Suppressor macrophage (primary cell): Measurements from ENCODE around the gene ING3.
"Not testable (repeated sequence)": the region's sequence is repeated elsewhere in the genome, so short reads cannot be mapped to it uniquely, and the experiment has no call there.

Source experiments
- DNase-seq, 4 experiments: peaks; one replicate each; pipeline ENCODE4 v3.0.0-alpha.2; 2020 to 2022

Gene ING3

DNA sequence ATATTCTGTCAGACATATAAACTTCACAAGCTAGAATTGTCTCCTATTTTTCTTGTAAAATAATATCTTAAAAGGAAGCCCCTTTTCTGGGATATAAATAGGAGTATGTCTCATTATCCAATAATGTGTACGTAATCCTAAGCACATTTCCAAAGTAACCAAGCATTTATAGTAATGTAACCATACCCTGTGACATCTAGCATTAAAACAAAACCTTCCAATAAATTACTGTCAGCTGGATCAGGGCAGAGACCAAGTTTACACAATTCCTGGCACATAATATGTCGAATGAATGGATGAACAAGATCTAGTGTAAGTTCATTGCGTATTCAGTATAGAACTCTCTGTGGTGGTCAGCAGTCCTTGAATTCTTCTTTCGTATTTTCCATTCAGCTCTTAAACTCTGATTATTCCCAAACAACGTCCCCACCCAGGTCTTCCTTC is 52.2 kb downstream of the ING3 start:
- DNase-seq, result no peak

DNA sequence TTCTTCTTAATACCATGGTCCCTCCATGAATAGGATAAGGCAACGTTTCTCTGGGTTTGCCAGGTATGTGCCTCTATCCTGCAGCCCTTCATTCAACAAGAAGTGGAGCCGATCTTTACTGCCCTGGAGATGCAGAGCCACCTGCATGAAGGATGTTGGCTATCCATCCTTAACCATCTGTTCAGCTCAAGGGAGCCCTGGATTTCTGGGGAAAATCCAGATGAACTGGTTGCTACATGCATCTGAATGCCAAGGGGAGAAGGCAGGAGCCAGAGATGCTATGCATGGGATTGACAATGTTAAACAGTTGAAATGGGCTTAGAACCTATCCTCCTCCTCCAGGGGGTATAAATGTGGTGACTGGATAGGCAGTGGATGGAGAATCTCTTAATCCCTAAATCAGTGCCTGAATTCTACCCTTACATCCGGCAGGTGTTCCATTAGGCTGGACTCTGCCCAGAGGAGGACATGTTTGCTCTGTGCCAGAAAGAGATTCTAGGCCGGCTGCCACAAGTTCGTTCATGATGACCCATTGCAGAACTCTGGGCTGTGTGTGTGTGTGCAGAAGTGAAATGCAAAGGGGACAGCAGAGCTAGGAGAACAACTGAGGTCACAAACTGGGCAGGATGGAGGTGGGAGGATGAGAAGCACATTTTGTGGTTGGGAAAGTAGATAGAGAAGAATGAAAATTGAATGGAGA is 53.6 kb downstream of the ING3 start:
- no peak for DNase-seq

DNA sequence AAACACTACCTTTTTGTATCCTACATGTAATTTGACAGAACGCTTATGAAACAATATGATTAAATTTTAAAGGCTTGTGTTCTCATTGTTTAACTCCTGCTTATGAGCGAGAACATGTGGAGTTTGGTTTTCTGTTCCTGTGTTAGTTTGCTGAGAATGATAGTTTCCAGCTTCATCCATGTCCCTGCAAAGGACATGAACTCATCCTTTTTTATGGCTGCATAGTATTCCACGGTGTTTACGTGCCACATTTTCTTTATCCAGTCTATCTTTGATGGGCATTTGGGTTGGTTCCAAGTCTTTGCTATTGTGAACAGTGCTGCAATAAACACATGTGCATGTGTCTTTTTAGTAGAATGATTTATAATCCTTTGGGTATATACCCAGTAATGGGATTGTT is 54.5 kb downstream of the ING3 start:
- DNase-seq, result not testable (repeated sequence)

DNA sequence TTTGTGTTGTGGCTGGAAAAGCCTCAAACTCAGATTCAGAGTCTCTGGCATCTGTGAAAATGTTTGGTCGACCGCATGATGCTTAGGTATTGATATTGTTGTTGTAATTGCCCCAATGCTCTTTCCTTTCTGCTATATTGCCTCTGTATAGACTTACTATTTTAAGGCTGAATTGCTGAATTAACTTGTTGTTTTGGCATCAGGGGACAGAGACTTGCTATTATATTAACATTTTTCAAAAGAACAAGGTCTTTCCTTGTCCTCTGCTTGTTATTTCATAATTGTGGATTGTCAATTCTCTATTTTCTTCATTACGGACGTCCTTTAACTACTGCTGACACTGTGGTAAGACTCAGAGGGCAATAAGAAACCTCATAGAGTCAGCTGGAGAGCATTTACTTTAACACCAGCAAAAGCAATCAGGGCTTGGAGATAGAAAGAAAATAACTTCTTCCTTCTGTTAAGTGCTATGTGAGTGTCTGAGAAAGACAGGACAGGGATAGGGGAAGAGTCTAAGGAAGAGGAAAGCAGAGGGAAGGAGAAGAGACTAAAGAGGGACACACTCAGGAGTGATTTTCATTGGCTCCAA is 55.5 kb downstream of the ING3 start:
- no peak for DNase-seq

DNA sequence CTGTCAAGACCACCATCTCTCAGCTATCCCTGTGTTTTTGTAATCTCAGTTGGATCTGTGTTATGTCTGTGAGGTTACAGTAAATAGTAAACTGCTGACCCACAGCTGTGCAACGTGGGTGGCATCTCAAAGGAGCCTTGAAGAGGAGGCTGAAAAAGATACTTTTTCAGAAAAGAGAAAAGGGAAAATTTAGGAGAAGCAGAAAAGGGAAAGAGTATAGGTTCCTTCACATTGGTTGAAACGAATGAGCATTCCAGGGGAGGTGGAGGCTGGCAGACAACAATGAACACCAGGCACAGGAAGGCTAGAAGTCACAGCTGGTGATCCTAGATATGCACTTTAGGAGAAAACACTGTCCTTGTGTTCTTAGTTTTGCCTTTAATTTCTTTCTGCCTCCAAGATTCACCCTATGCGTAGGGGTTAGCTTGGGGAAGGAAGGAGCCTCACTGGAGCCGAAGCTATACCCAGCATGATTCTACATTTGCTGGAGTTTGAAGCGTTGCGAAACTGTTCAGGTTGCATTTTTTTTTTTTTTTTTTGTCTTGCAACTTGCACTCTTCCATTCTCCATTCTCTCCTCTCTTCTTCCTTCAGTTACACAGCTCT is 56.2 kb downstream of the ING3 start:
- DNase-seq, result peak in 3 of 4 experiments; percentile 44 to 56 (median 45)

DNA sequence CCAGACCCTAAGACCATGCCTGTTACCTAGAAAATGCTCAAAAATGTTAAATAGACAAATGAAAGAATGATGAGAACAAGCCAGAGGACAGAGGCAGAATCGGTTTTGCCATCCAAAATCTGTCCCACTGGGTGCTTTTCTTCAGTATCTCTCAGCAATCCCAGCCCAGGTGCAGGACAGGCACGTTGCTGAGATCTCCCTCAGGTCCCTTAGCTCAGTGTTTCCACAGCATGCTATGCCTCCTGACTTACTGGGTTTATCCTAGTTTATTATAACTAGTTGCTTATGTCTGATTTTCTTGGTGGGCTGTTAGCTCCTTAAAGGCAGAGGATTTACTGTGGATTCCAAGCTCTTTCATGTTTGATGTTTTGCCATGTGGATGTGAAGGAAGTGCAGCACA is 58.2 kb downstream of the ING3 start:
- no peak for DNase-seq

DNA sequence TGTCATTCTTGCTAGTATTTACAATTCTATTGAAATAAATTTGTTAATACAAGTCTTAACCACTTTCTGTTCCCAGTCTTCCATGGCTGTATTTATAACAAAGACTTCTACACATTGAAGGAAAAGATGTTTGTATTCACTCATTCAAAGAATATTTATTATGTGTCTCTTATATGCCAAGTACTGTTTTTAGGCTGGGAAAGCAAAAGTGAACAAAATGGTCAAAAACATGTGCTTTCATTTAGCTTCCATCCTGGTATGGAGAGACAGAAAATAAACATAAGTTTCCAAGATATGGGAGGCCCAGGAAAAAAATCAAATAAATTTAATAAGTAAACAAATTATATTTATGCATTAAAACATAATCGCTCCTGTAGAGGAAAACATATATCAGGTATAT is 60.8 kb downstream of the ING3 start:
- no peak for DNase-seq

DNA sequence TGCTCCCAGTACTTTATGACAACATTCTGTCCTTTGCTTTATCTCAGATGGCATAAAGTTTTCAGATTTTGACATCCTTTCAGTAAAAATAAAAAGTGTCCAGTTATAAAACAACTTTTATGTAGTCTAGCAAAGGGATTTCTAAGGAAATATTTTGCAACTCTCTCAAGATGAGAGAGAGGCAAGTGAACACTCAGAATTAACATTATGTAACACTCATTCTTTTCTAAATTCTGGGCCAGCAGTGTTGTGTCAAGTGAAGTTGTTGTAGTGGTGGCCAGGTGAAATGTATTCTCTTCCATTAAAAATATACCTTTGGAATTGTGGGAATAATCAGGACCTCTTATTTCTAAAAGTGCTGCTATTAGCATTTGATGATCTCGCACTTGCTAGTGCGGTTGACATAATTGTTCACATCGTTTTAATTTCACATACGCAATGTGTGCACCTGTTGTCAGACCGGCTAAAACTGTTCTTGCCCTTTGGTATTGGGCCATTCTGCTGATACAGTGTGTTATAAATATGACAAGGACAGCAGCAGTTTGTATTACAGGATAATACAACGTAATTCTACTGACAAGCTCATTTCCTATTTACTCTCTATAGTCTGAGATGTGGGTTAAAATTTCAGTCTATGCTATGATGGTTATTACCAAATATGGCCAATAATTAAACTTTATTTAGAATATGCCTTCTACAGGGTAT is 61.7 kb downstream of the ING3 start:
- no peak for DNase-seq

DNA sequence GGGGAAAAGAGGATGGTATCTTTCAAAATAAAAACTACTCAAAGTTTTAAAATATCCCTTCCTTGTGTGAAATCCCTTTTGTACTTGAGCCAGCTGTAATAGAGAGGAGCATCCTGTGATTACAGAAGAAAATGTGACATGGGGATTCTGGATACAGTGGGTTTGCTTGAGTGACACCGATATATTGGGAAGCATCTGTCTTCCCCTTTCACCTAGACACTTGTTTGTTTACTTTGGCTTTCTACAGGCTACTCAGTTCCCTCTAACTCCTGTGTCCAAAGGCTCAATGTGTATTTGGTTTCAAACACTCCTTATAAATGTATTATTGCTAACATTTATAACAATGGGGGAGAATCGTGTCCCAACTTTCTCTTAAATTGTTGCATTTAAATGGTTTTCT is 62.3 kb downstream of the ING3 start:
- DNase-seq, result no peak

DNA sequence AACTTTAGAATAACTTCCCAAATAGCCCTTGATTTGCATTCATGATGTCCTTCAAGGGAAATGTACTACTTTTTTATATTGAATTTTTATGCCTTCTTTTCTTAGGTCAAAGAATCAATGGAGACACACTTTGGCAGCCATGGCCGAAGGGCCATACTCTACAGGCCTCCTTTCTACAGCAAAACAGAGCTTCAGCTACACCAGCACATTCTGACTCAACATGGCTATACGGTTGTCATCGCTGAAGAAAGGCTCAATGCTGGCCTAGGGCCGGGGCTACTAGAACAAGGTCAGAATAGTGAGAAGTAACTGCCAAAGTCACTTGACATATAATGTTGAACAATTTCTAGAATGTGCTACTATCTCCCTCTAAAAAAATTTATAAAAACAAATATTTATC is 65.0 kb downstream of the ING3 start:
- DNase-seq, result no peak

DNA sequence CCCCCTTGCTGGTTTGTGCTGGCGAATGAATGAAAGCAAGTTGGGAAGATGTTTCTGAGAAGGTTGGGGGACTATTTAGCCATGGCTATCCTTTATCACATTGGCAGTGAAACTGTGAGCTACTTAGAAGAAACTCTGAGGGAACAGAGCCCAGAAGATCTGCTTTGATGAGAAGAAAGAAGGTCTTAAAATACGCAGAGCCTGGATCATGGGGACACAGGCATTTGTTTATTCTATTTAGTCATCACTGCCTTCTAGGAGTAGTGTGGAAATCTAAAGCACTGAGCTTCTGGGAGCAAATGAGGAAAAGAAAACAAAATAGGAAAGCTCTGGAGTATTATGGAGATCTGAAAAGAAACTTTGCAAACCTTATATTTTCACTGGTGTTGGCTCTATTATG is 66.4 kb downstream of the ING3 start:
- DNase-seq, result no peak

DNA sequence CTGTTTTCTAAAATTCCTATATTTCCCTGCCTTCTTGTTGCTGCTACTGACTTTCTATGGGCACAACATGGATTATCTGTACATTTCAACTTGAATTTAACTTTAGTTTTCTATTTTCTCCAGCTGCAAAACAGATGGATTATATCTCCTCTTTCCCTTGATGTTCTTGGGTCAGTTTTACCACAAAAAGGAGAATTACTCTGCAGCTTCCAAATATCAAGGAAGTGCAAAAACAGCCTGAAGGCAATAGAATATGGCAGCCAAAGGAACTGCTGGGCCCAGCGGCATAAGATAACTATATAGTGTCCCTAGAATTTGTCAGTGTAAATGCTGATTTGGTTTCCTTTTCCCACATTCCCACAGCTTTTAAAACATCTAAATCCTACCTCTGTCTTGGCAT is 67.0 kb downstream of the ING3 start:
- no peak for DNase-seq

DNA sequence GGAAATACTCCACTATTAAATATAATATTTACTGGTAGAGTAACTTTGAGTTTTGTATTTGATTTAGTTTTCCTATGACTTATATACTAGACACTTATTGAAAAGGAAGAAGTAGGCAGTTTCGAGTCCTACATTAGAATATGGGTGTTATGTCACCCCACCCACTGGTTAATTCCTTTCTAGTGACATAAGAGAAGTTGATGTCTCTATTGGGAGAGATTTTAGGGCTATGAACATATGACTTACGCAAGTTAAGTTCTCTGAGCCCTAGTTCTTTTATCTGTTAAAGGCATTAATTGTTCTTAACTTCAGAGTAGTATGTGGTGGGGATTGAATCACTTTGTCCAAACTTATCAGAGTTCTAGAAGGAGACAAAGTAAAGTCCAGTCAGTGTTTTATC is 68.4 kb downstream of the ING3 start:
- DNase-seq, result peak; percentile 62 to 90 (median 78)

DNA sequence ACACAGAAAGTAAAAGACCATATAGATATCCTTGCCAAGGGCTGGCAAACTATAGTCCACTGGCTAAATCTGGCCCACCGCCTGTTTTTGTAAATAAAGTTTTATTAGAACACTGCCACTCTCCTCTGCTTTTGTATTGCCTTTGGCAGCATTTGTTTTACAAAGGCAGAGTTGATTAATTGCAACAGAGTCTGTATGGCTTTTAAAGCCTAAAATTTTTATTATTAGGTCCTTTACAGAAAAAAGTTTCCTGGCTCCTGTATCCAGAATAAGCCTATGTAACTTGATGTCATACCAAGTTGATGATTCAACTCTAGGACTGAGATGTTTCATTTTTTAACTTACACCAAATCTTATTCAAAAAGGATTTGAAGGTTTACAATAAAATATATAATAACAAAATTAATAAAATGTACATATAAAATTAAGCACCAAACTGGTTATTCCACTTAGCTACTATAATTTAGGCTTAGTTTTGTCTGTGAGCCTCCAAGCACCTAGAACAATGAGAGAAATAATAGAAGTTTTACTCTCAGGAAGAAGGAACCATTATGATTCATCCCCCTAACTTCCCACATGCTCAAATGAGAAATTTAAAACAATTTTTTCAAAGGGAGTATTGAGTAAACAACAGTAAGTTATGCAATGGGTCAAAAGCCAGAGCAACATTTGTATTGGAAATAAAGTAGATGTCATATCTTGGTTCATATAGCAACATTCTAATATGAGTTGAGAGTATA is 69.8 kb downstream of the ING3 start:
- DNase-seq, result peak; percentile 22 to 90 (median 66)

DNA sequence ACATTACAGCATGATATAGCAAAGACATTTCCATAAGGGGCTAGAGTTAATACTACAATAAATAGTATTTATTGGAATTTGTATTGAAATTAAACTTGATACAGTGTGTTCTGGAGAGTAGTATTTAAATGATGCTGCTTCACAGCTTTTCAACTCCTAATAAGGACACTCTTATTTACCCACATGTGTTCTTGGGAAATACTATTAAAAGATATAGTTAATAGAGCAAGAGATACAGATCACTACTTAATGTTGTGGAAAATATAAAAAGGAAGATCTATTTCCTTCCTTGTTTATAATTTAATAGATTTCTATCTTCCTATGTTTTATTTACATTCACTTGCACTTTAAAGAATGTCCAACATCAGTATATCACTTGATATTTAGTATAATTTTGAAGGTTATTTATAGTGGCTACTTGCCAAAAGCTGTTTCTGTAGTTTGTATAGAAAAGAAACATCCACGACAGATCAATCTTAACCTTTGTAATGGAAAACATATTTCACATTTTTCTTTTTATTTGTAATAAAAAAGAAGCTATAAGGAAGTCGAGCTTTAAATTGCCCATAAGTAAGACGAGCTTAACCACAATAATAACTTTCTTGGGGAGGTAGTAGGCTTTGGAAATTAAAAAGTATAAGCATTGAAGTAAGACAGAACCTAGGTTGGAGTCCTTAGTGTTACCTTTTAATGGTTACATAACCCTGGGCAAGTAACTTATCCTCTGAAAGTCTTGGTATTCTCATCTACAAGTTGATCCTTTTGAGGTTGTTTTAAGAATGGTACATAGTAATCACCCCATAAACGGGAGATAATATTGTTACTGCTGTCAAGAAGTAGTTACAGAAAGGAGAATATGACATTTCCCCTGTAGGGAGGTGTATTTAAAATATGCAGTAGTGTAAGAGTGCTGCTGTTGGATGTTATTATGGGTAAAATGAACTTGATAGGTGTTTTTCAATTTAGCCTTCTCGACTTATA is 70.7 kb downstream of the ING3 start:
- no peak for DNase-seq

DNA sequence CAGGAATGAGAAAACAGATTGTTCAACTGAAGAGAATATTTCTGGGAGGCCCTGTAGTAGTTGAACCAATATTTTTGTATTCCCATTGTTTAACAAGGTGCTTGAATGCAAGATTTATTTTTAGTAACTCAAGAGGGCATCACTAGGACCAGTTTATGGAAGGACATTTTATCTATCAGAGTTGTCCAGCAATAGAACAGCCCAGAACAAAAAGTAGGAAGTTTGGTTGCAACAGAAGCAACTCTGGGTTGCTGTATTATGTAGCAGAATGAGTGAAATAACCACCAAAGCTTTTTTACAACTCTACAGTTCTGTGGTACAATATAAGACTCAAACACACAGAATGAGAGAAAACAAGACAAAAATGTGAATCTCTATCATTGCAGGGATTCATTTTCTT is 72.6 kb downstream of the ING3 start:
- peak; percentile 23 to 64 (median 48) for DNase-seq

DNA sequence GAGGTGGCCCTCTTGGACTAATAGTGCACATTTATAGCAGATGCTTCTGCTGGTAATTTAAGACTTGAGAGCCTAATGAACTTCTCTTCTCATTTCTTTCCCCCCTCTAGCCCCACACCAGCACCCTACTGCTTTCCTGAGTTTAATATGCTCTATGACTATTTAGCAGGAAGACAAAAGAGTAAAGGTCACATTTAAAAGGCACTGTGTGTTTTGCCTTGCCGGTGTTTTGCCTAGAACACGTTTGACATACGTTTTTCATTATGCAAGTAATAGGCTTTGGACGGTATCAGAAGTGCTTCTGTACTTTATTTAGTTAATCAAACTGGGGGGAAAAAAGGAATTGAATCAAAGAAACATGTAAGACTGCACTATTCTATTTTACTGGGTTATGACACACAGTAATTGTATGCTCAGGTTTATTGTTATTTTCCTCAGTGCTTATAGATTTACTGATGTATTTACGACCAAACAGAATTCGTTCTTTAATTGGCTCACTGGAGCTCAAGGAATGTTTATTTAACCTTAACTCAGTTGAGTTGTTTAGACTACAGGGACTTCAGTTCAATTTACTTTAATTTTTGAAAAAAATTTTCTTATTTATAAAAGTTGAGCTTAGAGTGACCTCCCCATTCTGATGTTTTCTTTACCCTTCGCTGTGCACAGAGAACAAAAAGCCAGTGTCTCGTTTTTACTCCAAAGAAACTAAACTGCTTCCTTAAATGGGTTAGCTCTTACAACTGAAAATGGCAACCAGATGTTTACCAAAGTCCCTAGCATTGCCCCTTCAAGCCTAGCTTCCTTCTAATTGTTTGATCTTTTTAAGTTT is 73.3 kb downstream of the ING3 start:
- DNase-seq, result no peak

DNA sequence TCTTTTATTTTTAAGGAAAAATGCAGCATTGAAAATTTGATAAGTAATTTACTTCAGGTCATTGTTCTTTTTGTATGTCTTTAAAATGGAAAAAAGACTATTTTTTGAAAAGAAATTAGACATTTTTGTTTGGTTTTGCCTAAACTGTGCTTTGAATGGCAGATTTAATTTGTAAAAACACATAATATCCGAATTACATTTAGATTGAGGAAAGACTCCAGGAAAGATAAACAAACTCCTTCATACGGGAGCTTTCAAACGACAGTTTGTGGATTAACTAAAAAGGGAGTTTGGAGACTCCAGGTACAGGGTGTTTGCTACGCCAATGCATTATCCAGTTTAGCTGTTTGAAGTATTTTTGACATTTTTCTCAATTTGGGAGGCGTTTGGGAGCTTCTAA is 74.0 kb downstream of the ING3 start:
- DNase-seq, result no peak

DNA sequence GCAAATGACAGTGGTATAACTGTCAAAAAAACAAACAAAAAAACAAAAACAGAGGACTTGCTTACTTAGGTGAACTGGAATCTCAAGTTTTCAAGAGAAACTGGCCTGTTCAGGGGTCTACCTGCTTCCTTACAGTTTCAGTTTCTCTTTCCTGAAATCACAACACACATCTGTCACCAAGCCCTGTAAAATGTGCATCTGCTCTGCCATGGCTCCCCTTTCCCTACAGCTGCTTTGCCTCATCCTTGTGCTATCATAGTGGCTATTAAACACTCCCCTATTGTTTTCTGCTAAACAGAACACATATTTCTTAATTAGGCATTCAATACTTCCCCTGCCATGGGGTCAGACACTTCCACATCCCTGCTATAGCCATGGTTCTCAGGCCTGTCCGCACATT is 75.6 kb downstream of the ING3 start:
- no peak for DNase-seq

DNA sequence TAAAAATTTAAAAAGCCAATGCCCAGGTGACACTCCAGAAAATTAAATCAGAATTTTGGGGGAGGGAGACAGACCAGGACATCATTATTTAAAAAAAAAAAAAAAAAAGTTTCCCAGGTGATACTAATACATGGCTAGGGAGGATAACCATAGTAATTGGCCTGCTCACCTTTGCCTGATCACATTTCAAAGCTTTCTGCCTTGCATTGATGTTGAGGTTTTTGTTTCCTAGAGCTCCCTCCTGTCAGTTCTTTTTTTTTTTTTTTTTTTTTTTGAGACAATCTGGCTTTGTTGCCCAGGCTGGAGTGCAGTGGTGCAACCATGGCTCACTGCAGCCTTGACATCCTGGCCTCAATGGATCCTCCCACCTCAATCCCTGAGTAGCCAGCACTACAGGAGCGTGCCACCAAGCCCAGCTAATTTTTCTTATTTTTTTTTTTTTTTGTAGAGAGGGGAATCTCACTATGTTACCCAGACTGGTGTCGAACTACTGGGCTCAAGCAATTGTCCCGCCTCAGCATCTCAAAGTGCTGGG is 76.1 kb downstream of the ING3 start:
- DNase-seq, result no peak
